Measurements from ENCODE around the gene ITK.

DNA sequence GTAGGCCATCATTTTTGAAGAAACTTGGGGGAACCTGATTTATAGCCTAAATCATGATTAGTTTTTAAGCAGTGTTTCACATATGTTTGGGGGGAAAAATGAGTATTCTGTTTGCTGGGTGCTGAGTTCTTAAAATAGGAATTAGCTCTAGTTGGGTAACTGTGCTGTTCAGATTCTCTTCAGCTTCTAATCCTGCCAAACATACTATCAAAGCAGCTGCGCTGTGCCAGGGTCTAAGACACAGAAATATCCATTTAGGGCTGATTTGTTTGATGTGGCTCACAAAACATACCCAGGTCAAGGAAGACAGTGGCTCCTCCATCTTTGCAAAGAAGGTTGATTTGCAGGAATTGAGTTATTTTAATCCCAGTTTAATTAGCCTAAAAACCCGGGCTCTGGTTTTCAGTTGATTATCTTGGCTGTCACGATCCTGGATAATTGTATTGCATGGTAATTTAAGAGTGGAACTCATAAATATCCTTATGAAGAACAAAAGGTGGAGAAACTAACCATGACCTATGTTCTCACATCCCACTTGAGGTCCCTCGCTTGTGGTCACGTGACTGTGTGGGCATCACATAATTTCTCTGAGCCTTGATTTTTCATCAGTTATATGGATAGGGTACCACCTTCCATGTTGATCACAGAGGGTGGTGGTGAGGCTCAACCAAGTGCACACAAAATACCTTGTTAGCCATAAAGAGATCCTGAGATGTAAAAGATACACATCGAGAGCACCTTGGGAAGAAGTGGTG is 104.0 kb downstream of the ITK start:
- TF ChIP-seq, protein P1, sequence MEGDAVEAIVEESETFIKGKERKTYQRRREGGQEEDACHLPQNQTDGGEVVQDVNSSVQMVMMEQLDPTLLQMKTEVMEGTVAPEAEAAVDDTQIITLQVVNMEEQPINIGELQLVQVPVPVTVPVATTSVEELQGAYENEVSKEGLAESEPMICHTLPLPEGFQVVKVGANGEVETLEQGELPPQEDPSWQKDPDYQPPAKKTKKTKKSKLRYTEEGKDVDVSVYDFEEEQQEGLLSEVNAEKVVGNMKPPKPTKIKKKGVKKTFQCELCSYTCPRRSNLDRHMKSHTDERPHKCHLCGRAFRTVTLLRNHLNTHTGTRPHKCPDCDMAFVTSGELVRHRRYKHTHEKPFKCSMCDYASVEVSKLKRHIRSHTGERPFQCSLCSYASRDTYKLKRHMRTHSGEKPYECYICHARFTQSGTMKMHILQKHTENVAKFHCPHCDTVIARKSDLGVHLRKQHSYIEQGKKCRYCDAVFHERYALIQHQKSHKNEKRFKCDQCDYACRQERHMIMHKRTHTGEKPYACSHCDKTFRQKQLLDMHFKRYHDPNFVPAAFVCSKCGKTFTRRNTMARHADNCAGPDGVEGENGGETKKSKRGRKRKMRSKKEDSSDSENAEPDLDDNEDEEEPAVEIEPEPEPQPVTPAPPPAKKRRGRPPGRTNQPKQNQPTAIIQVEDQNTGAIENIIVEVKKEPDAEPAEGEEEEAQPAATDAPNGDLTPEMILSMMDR (IDR thresholded peaks at IDR 0.05; ENCODE audit: insufficient read depth, low read length) = no peak
- TF ChIP-seq GABPA (IDR thresholded peaks at IDR 0.05; ENCODE audit: low read depth) (no peak), POLR2AphosphoS5 (IDR thresholded peaks at IDR 0.05; ENCODE audit: low read depth) (no peak), SPI1 (IDR thresholded peaks at IDR 0.05; ENCODE audit: borderline replicate concordance, low read depth) (no peak)
- TF ChIP-seq, protein P2, sequence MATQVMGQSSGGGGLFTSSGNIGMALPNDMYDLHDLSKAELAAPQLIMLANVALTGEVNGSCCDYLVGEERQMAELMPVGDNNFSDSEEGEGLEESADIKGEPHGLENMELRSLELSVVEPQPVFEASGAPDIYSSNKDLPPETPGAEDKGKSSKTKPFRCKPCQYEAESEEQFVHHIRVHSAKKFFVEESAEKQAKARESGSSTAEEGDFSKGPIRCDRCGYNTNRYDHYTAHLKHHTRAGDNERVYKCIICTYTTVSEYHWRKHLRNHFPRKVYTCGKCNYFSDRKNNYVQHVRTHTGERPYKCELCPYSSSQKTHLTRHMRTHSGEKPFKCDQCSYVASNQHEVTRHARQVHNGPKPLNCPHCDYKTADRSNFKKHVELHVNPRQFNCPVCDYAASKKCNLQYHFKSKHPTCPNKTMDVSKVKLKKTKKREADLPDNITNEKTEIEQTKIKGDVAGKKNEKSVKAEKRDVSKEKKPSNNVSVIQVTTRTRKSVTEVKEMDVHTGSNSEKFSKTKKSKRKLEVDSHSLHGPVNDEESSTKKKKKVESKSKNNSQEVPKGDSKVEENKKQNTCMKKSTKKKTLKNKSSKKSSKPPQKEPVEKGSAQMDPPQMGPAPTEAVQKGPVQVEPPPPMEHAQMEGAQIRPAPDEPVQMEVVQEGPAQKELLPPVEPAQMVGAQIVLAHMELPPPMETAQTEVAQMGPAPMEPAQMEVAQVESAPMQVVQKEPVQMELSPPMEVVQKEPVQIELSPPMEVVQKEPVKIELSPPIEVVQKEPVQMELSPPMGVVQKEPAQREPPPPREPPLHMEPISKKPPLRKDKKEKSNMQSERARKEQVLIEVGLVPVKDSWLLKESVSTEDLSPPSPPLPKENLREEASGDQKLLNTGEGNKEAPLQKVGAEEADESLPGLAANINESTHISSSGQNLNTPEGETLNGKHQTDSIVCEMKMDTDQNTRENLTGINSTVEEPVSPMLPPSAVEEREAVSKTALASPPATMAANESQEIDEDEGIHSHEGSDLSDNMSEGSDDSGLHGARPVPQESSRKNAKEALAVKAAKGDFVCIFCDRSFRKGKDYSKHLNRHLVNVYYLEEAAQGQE (IDR thresholded peaks at IDR 0.05; ENCODE audit: insufficient replicate concordance, low read depth) = no peak

Measured in HL-60 (cell line).